ENCODE results near the gene FARP1.
"Not testable (repeated sequence)": the region's sequence is repeated elsewhere in the genome, so short reads cannot be mapped to it uniquely, and the experiment has no call there.

FARP1 gene

DNA sequence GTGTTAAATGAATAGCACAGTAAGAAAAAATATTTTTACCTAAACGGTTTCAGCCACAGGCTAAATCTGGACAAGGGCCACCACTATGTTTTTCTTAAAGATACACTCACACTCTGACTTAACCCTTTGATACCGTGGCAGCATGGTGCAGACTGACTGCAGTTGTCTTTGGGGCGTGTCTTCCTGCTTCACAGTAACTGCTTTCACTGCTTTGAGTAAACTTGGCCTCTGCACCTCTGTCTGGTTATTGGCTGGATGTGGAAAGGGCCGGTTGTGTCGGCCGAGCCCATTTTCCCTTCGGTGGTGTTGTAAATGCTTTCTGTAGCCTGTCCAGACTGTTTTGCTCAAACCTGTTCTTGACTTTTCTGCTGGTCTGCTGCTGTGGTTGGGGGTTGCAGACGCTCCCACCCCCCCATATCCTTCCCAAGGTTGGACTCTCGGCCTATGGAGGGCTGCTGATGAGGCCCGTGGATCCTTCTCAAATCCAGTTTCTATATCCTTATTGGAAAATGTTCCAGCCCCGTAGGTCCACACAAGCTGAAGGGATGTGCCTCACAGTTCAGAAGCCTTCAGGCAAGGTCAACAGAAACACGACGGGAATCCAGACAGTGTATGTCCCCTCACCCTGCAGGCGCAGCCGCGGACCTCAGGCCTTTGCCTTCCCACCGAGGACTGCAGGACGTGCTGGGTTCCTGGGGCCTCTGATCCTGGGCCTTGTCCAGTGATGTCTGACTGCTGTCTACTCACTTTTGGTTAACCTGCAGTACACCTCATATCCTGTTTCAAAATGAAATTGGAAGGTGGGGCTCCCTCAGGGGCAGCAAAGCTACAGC, 124.4 kb downstream of the FARP1 start:
- no peak for DNase-seq (ENCODE audit: extremely low read depth, insufficient read length)
- TF ChIP-seq, protein P1, sequence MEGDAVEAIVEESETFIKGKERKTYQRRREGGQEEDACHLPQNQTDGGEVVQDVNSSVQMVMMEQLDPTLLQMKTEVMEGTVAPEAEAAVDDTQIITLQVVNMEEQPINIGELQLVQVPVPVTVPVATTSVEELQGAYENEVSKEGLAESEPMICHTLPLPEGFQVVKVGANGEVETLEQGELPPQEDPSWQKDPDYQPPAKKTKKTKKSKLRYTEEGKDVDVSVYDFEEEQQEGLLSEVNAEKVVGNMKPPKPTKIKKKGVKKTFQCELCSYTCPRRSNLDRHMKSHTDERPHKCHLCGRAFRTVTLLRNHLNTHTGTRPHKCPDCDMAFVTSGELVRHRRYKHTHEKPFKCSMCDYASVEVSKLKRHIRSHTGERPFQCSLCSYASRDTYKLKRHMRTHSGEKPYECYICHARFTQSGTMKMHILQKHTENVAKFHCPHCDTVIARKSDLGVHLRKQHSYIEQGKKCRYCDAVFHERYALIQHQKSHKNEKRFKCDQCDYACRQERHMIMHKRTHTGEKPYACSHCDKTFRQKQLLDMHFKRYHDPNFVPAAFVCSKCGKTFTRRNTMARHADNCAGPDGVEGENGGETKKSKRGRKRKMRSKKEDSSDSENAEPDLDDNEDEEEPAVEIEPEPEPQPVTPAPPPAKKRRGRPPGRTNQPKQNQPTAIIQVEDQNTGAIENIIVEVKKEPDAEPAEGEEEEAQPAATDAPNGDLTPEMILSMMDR (IDR thresholded peaks at IDR 0.05; ENCODE audit: insufficient read depth, low read length, poor library complexity, severe bottlenecking) = no peak
- Histone ChIP-seq H3K4me3 (replicated peaks; ENCODE audit: low read depth, low read length) (no peak overlapping the region), H3K36me3 (ENCODE audit: control insufficient read depth, insufficient read depth, low read length) (no peaks in the 10 kb centered on the region), H3K27me3 (replicated peaks; ENCODE audit: control insufficient read depth, insufficient read depth, low read length) (no peaks in the 10 kb centered on the region)

DNA sequence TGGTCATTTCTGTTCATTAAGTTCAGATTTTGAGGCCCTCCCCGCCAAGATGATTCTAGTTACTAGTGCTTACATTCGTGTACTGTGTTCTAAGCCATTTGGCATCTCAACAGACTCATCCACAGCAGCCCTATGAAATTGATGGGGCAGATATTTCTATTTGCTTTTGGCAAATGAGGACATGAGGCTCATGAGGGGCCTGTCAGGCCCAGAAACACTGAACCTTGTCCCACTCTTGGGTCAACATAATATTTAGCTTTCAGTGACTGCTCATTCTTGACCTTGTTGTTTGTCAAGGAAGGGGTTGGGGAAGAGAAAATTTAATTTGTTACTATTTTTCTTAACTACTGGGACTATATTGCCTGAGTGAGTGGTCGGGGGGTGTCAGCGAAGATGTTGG, 126.5 kb downstream of the FARP1 start:
- TF ChIP-seq, protein P1 (IDR thresholded peaks at IDR 0.05; ENCODE audit: insufficient read depth, low read length, poor library complexity, severe bottlenecking) = no peak
- no peaks in the 10 kb centered on the region for H3K27me3 ChIP-seq (replicated peaks; ENCODE audit: control insufficient read depth, insufficient read depth, low read length)
- no peak for DNase-seq (ENCODE audit: extremely low read depth, insufficient read length)
- no peak overlapping the region for H3K4me3 ChIP-seq (replicated peaks; ENCODE audit: low read depth, low read length)
- no peaks in the 10 kb centered on the region for H3K36me3 ChIP-seq (ENCODE audit: control insufficient read depth, insufficient read depth, low read length)

DNA sequence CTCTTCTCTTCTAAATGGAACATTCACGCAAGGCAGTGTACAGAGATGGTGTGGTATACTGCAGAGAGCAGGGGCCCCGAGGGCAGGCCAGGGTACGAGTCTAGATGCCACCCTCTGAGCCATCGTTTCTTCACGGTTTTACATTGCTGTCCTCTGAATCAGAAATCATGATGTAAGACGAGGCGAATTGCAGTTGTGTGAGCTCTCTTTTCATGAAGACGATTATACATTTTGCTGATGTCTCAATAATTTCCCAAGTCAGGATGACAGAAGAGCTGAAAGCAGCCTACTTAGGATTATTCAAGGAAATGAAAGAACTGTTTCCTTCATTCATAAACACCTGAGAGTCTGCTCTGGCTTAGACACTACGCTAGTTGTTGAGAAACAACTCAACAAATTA, 127.9 kb downstream of the FARP1 start:
- Histone ChIP-seq H3K27me3 (replicated peaks; ENCODE audit: control insufficient read depth, insufficient read depth, low read length) (no peaks in the 10 kb centered on the region), H3K4me3 (replicated peaks; ENCODE audit: low read depth, low read length) (no peak overlapping the region), H3K36me3 (ENCODE audit: control insufficient read depth, insufficient read depth, low read length) (no peaks in the 10 kb centered on the region)
- DNase-seq (ENCODE audit: extremely low read depth, insufficient read length) = no peak
- TF ChIP-seq, protein P1 (IDR thresholded peaks at IDR 0.05; ENCODE audit: insufficient read depth, low read length, poor library complexity, severe bottlenecking) = no peak

DNA sequence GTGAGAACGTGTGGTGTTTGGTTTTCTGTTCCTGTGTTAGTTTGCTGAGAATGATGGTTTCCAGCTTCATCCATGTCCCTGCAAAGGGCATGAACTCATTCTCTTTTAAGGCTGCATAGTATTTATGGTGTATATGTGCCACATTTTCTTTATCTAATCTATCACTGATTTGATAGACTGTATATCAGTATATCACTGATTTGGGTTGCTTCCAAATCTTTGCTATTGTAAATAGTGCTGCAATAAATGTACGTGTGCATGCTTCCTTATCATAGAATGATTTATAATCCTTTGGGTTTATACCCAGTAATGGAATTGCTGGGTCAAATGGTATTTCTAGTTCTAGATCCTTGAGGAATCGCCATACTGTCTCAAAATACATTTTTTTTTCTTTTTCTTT, 128.8 kb downstream of the FARP1 start:
- H3K36me3 ChIP-seq (ENCODE audit: control insufficient read depth, insufficient read depth, low read length); DNase-seq (ENCODE audit: extremely low read depth, insufficient read length); H3K4me3 ChIP-seq (replicated peaks; ENCODE audit: low read depth, low read length); H3K27me3 ChIP-seq (replicated peaks; ENCODE audit: control insufficient read depth, insufficient read depth, low read length): not testable (repeated sequence)

DNA sequence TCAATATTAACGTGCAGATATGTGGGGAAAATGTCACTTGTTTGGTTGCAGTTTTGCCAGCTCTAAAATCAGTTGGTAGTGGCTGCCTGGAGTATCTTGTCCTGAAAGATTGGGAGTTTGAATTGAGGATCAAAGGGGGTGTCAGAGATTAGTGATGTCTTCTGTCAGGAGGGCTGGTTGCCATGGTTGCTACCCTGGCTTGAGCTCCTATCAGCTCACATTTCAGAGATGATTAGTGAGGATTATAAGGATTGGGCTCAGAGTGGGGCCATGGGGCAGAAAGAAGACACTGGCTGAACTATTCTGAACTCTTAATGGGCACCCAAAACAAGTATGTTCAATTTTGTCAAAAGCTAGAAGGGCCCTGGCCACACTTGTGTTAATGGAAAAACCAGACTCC, 129.7 kb downstream of the FARP1 start:
- H3K4me3 ChIP-seq (replicated peaks; ENCODE audit: low read depth, low read length) = no peak overlapping the region
- TF ChIP-seq, protein P1 (IDR thresholded peaks at IDR 0.05; ENCODE audit: insufficient read depth, low read length, poor library complexity, severe bottlenecking) = no peak
- H3K36me3 ChIP-seq (ENCODE audit: control insufficient read depth, insufficient read depth, low read length) = no peaks in the 10 kb centered on the region
- DNase-seq (ENCODE audit: extremely low read depth, insufficient read length) = no peak
- no peaks in the 10 kb centered on the region for H3K27me3 ChIP-seq (replicated peaks; ENCODE audit: control insufficient read depth, insufficient read depth, low read length)

DNA sequence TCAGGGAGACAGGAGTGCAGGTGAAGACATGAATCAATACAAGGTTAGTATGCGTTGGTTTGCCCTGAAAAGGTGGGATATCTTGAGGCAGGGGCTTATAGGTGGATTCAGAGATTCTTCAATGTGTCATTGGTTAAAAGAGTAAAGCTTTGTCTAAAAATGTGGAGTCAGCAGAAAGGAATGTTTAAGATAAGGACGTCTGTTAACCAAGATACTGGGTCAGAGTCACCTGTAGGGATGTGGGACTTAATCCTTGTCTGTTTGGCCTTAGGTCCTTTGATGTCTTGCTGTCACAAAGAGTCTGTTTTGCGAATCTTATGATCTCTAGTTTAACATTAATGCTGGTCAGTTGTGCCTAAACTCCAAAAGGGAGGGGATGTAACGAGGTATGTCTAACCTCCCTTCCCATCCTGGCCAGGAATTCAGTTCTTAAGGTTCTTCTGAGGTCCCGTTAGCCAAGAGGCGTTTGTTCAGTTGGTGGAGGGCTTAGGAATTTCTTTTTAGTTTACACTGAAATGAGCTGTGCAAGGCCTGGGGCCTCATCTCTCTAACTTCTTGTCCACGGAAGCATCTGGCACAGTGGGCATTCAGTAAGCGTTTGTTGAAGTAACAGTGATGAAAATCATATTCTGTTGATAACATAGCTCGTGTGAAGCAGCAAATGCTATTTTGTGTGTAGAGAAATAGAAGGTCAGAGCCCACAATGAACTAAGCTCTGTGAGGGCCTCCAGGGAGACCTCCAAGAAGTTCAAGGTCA, 130.4 kb downstream of the FARP1 start:
- no peak for DNase-seq (ENCODE audit: extremely low read depth, insufficient read length)
- TF ChIP-seq, protein P1 (IDR thresholded peaks at IDR 0.05; ENCODE audit: insufficient read depth, low read length, poor library complexity, severe bottlenecking) = no peak
- H3K36me3 ChIP-seq (ENCODE audit: control insufficient read depth, insufficient read depth, low read length) = no peaks in the 10 kb centered on the region
- no peak overlapping the region for H3K4me3 ChIP-seq (replicated peaks; ENCODE audit: low read depth, low read length)
- no peaks in the 10 kb centered on the region for H3K27me3 ChIP-seq (replicated peaks; ENCODE audit: control insufficient read depth, insufficient read depth, low read length)

All from GM06990 (cell line).